H9 (cell line): ENCODE data around the gene PRDM1. TPM values are rescaled to one million over a fixed set of nuclear protein-coding genes. Genes with fewer than 3 reads are reported as not detected.

ENCODE experiments used
- DNase-seq: peaks from one replicate; pipeline ENCODE4 v3.0.0-alpha.2; 2017
- H2AFZ ChIP-seq: one replicate; pipeline ENCODE4 v1.6.1; 2013; ENCODE audit warnings: mild to moderate bottlenecking, low read length, control low read depth, moderate library complexity
- H2AK5ac ChIP-seq: 2 replicates; pipeline ENCODE4 v1.6.1; 2013; ENCODE audit warnings: low read length, control low read depth, mixed read lengths; ENCODE audit not compliant: insufficient read length
- H2BK120ac ChIP-seq: one replicate; pipeline ENCODE4 v1.6.1; 2013; ENCODE audit warnings: low read depth, mild to moderate bottlenecking, low read length, control low read depth, inconsistent platforms; ENCODE audit not compliant: poor library complexity, severe bottlenecking
- H2BK12ac ChIP-seq: 2 replicates; pipeline ENCODE4 v1.6.1; 2013; ENCODE audit warnings: low read length, control low read depth, mixed read lengths, low read depth; ENCODE audit not compliant: insufficient read length
- H2BK15ac ChIP-seq: 2 replicates; pipeline ENCODE4 v1.6.1; 2013; ENCODE audit warnings: low read depth, low read length, control low read depth
- H2BK20ac ChIP-seq: one replicate; pipeline ENCODE4 v1.6.1; 2013; ENCODE audit warnings: low read depth, mild to moderate bottlenecking, low read length, control low read depth, inconsistent platforms; ENCODE audit not compliant: poor library complexity, severe bottlenecking
- H2BK5ac ChIP-seq: 2 replicates; pipeline ENCODE4 v1.6.1; 2013; ENCODE audit warnings: low read length, control low read depth, mixed read lengths; ENCODE audit not compliant: insufficient read length
- H3K14ac ChIP-seq: 2 replicates; pipeline ENCODE4 v1.6.1; 2013; ENCODE audit warnings: low read length, control low read depth; ENCODE audit not compliant: insufficient read depth
- H3K18ac ChIP-seq: 2 replicates; pipeline ENCODE4 v1.6.1; 2013; ENCODE audit warnings: low read depth, mild to moderate bottlenecking, mixed read lengths, low read length, control low read depth; ENCODE audit not compliant: insufficient read length
- H3K23ac ChIP-seq: 2 replicates; pipeline ENCODE4 v1.6.1; 2013; ENCODE audit warnings: low read length, control low read depth, mixed read lengths, low read depth; ENCODE audit not compliant: insufficient read length
- H3K23me2 ChIP-seq: 2 replicates; pipeline ENCODE4 v1.6.1; 2013; ENCODE audit warnings: low read depth, mild to moderate bottlenecking, mixed read lengths, low read length, control low read depth; ENCODE audit not compliant: insufficient read length, poor library complexity, severe bottlenecking
- H3K27ac ChIP-seq: 2 replicates; pipeline ENCODE4 v1.5.1; 2013; ENCODE audit warnings: low read length, control low read depth, mixed read lengths, low read depth; ENCODE audit not compliant: insufficient read length
- H3K27me3 ChIP-seq: 2 replicates; pipeline ENCODE4 v1.6.1; 2013; ENCODE audit warnings: low read length, control low read depth, inconsistent platforms; ENCODE audit not compliant: insufficient read depth
- H3K4ac ChIP-seq: 2 replicates; pipeline ENCODE4 v1.6.1; 2013; ENCODE audit warnings: low read depth, mild to moderate bottlenecking, control low read depth, inconsistent platforms, low read length, moderate library complexity
- H3K4me1 ChIP-seq: 2 replicates; pipeline ENCODE4 v1.6.1; 2013; ENCODE audit warnings: low read length, control low read depth, inconsistent platforms; ENCODE audit not compliant: insufficient read depth
- H3K4me2 ChIP-seq: 2 replicates; pipeline ENCODE4 v1.6.1; 2013; ENCODE audit warnings: low read length, control low read depth, mixed read lengths; ENCODE audit not compliant: insufficient read length, insufficient read depth
- H3K56ac ChIP-seq: 2 replicates; pipeline ENCODE4 v1.6.1; 2013; ENCODE audit warnings: low read depth, mild to moderate bottlenecking, mixed read lengths, low read length, control low read depth; ENCODE audit not compliant: insufficient read length
- H3K79me1 ChIP-seq: 2 replicates; pipeline ENCODE4 v1.6.1; 2013; ENCODE audit warnings: low read depth, mild to moderate bottlenecking, moderate library complexity, low read length, control low read depth, inconsistent platforms; ENCODE audit not compliant: insufficient read depth, poor library complexity, severe bottlenecking
- H3K79me2 ChIP-seq: 2 replicates; pipeline ENCODE4 v1.6.1; 2013; ENCODE audit warnings: low read length, control low read depth, inconsistent platforms; ENCODE audit not compliant: insufficient read depth
- H3K9ac ChIP-seq: 2 replicates; pipeline ENCODE4 v1.6.1; 2013; ENCODE audit warnings: low read length, control low read depth, mixed read lengths; ENCODE audit not compliant: insufficient read length; ENCODE audit errors: extremely low read depth
- H3K9me3 ChIP-seq: one replicate; pipeline ENCODE4 v1.6.1; 2013; ENCODE audit warnings: low read depth, low read length, inconsistent platforms; ENCODE audit not compliant: control insufficient read depth
- H3T11ph ChIP-seq: one replicate; pipeline ENCODE4 v1.6.1; 2013; ENCODE audit warnings: mild to moderate bottlenecking, low read length, control low read depth, inconsistent platforms
- H4K20me1 ChIP-seq: one replicate; pipeline ENCODE4 v1.6.1; 2013; ENCODE audit not compliant: control insufficient read depth, insufficient read length, insufficient read depth
- H4K5ac ChIP-seq: 2 replicates; pipeline ENCODE4 v1.6.1; 2013; ENCODE audit warnings: low read depth, mild to moderate bottlenecking, mixed read lengths, low read length, control low read depth; ENCODE audit not compliant: insufficient read length
- H4K8ac ChIP-seq: replicated peaks from 2 replicates; pipeline ENCODE4 v1.6.1; 2013; ENCODE audit warnings: low read length, control low read depth, mixed read lengths, low read depth; ENCODE audit not compliant: insufficient read length
- H4K91ac ChIP-seq: 2 replicates; pipeline ENCODE4 v1.6.1; 2013; ENCODE audit warnings: low read depth, mild to moderate bottlenecking, moderate library complexity, mixed read lengths, low read length, control low read depth; ENCODE audit not compliant: insufficient read length
- H3K27ac Mint-ChIP-seq, 3 experiments: 2 replicates in 2 of 3; 3 replicates in 1 of 3; pipeline ENCODE4 v1.8.0; 2020 to 2021; ENCODE audit warnings: mixed read lengths in 3 of 3, mild to moderate bottlenecking in 1 of 3, moderate library complexity in 1 of 3
- H3K27me3 Mint-ChIP-seq: 2 replicates; pipeline ENCODE4 v1.8.0; 2021; ENCODE audit warnings: low read depth, mild to moderate bottlenecking, moderate library complexity, mixed read lengths
- H3K36me3 Mint-ChIP-seq, 3 experiments: 2 replicates in 2 of 3; 3 replicates in 1 of 3; pipeline ENCODE4 v1.8.0; 2020 to 2021; ENCODE audit warnings: low read depth in 3 of 3, mixed read lengths in 3 of 3; ENCODE audit not compliant: insufficient read depth in 1 of 3
- H3K4me1 Mint-ChIP-seq, 2 experiments: 2 replicates each; pipeline ENCODE4 v1.8.0; 2020; ENCODE audit warnings: mixed read lengths in 2 of 2
- H3K4me3 Mint-ChIP-seq, 2 experiments: 2 replicates in 1 of 2; 3 replicates in 1 of 2; pipeline ENCODE4 v1.8.0; 2020 to 2021; ENCODE audit warnings: mild to moderate bottlenecking in 2 of 2, mixed read lengths in 2 of 2, moderate library complexity in 1 of 2
- H3K9me3 Mint-ChIP-seq, 2 experiments: 2 replicates in 1 of 2; 3 replicates in 1 of 2; pipeline ENCODE4 v1.8.0; 2020; ENCODE audit warnings: mild to moderate bottlenecking in 2 of 2, mixed read lengths in 2 of 2, moderate library complexity in 1 of 2
- CTCF ChIP-seq: fragments of 200-600 bp; sonication (generic); conservative IDR thresholded peaks from 3 replicates; pipeline ENCODE4 v1.8.0; 2021; ENCODE audit warnings: antibody characterized with exemption, mild to moderate bottlenecking
- WGBS: extraction: QIAGEN DNeasy Blood & Tissue Kit; methylation state at CpG from one replicate; pipeline ENCODE4 v1.1.7; 2013; ENCODE audit warnings: missing lambda C conversion rate, low lambda C conversion rate, mixed read lengths; ENCODE audit not compliant: insufficient read length; ENCODE audit errors: extremely low coverage; 5-methylcytosine and 5-hydroxymethylcytosine counted together
- total RNA-seq: library from RNA; stranded (reverse); gene quantifications from 2 replicates; pipeline ENCODE4 v1.2.1, GENCODE V29; 2021

The PRDM1 gene
- total RNA-seq, 1 experiment from 2014 or later: 2.9 TPM

DNA sequence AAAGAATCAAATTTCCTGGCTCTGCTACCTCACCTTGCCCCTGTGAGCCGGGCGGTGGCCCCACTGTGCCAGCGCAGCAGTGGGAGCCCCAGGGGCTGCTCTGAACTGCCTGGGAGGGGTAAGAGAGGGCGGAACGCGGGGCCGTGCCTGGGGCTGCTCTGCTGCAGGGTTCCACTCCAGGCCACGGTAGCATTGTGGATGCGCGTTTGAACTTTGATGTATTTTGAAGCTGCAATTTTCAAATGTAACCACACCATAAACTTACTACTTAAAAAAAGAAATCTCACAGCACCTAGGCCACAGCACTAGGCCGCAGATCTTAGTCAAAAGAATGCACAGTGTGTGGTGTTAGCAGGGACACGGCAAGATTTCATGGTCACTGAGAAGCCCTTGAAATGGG lies 57.5 kb downstream of the PRDM1 start:
- H3K27me3 ChIP-seq: no peaks in the 10 kb centered on the region
- no peak overlapping the region for H3K18ac ChIP-seq
- no peaks in the 10 kb centered on the region for H3K79me1 ChIP-seq
- no peaks in the 10 kb centered on the region for H3K9me3 Mint-ChIP-seq
- no peaks in the 10 kb centered on the region for H3K36me3 Mint-ChIP-seq
- H2AK5ac ChIP-seq: no peak overlapping the region
- no peaks in the 10 kb centered on the region for H3K4me1 ChIP-seq
- no peaks in the 10 kb centered on the region for H4K20me1 ChIP-seq
- H3K27ac Mint-ChIP-seq: no peak overlapping the region
- H3K9me3 ChIP-seq: no peaks in the 10 kb centered on the region
- H3K79me2 ChIP-seq: no peaks in the 10 kb centered on the region
- H2BK20ac ChIP-seq: no peak overlapping the region
- H2AFZ ChIP-seq: no peak overlapping the region
- H3K23me2 ChIP-seq: no peaks in the 10 kb centered on the region
- no peak overlapping the region for H3K4me2 ChIP-seq
- no peak overlapping the region for H3K23ac ChIP-seq
- no peak overlapping the region for H2BK120ac ChIP-seq
- H3K4ac ChIP-seq: no peak overlapping the region
- WGBS: no CpG with 5 or more reads among the region's 12 CpGs
- H3K56ac ChIP-seq: no peak overlapping the region
- H3K4me1 Mint-ChIP-seq: peaks cover 38 to 41% of the 10 kb centered on the region in 2 experiments
- H2BK15ac ChIP-seq: no peak overlapping the region
- H4K91ac ChIP-seq: no peak overlapping the region
- H4K8ac ChIP-seq: no peak overlapping the region
- H2BK5ac ChIP-seq: no peak overlapping the region
- no peak overlapping the region for H2BK12ac ChIP-seq
- no peak overlapping the region for H4K5ac ChIP-seq
- TF ChIP-seq CTCF: no peak
- no peak for DNase-seq
- H3K14ac ChIP-seq: no peak overlapping the region
- H3T11ph ChIP-seq: no peak overlapping the region
- H3K4me3 Mint-ChIP-seq: no peak overlapping the region
- no peaks in the 10 kb centered on the region for H3K27me3 Mint-ChIP-seq
- H3K9ac ChIP-seq: no peak overlapping the region
- no peak overlapping the region for H3K27ac ChIP-seq
